SK-N-MC (cell line): Measurements from ENCODE around the gene ACOX1.

Experiments used
- EZH2 ChIP-seq: fragments of 200-600 bp; sonication (generic); IDR thresholded peaks from one replicate; pipeline ENCODE4 v1.6.1; 2017; ENCODE audit warnings: antibody characterized with exemption
- FOXP2 ChIP-seq: optimal IDR thresholded peaks from 2 replicates; pipeline ENCODE3; 2011; ENCODE audit warnings: mild to moderate bottlenecking, moderate library complexity; ENCODE audit not compliant: insufficient read depth; ENCODE audit errors: extremely low read length, control extremely low read depth
- POLR2AphosphoS5 ChIP-seq: IDR thresholded peaks from 2 replicates; pipeline ENCODE4 v1.6.1; 2012; ENCODE audit warnings: mild to moderate bottlenecking, low read depth, low read length, borderline replicate concordance

DNA sequence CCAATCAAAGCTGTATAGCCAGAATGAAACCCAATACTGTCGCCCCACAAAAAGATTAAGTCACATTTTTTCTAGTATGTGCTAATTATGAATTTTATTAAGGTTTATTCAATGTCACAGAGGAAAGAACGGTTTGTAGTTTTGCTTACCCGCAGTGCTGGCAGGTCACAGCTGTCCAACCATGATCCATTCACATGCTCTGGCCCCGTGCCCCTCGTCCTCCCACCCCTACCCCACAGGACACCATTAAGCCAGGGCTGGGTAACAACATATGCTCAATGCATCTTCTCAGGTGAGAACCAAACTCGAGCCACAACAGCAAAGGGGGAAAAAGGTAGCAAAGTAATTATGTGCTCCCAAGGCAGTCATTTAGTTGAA lies 37.5 kb downstream of the ACOX1 start:
- TF ChIP-seq POLR2AphosphoS5 (no peak), EZH2 (no peak), FOXP2 (no peak)
